ENCODE results near the gene EIF2B4. TPM values are rescaled to one million over a fixed set of nuclear protein-coding genes. Genes with fewer than 3 reads are reported as not detected.
"Not testable (repeated sequence)": the region's sequence is repeated elsewhere in the genome, so short reads cannot be mapped to it uniquely, and the experiment has no call there.

EIF2B4 gene
- total RNA-seq, 2 donors from 2014 or later: 27.1 to 36.3 TPM

DNA sequence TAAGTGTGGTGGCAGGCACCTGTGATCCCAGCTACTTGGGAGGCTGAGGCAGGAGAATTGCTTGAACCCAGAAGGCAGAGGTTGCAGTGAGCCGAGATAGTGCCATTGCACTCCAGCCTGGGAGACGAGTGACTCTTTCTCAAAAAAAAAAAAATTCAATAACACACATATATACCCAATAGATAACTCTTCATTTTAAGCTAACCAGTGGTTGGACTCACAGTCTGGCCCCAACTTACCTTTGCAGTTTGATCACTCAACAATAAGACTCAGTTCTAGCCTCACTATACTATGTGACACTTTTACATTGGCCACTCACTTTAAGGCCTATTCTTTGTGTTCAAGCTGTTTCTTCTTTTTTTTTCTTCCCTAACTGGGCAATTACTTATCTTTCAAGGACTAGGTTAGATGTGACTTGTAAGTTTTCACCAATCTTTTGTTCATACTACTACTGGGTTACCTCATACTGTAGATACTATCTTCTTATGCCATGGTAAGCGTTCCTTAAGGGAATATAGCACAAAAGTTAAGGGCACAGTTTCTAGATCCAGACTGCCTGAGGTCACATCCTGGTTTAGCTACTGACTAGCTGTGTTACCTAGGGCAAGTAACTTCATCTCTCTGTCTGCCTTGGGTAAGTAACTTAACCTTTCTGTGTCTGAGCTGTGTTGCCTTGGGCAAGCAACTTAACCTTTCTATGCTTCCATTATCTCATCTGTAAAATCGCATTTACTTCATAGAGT lies 7.3 kb downstream of the EIF2B4 start:
- H3K36me3 ChIP-seq: peaks cover 45% of the 10 kb centered on the region
- peaks cover 0 to 6% of the 10 kb centered on the region in 2 donors for H3K4me1 ChIP-seq
- H3K27ac ChIP-seq: no peak overlapping the region
- H3K27me3 ChIP-seq: no peaks in the 10 kb centered on the region
- DNase-seq (ENCODE audit: low spot score): no peak
- no peak overlapping the region for H3K4me3 ChIP-seq
- no peaks in the 10 kb centered on the region for H3K9me3 ChIP-seq
- TF ChIP-seq CTCF (IDR thresholded peaks at IDR 0.05): no peak

GRCh38 chr2:27356382-27357181 lies 13.6 kb downstream of the EIF2B4 start, which contains the start of gene GTF3C2:
GTF3C2 (minus strand) TSS chr2:27356764; CDS start chr2:27343554, 13,210 bp downstream.
- H3K27me3 ChIP-seq: no peaks in the 10 kb centered on the region
- H3K27ac ChIP-seq: peak within 1 kb of the TSS; percentile 84 to 85
- H3K36me3 ChIP-seq: no peaks in the 10 kb centered on the region
- H3K4me3 ChIP-seq: peak within 1 kb of the TSS; percentile 69 to 93
- peaks cover 0 to 34% of the 10 kb centered on the region in 2 donors for H3K4me1 ChIP-seq
- peak in 1 of 2 donors; percentile 28 for TF ChIP-seq CTCF (IDR thresholded peaks at IDR 0.05)
- peak; percentile 96 for DNase-seq (ENCODE audit: low spot score)
- no peaks in the 10 kb centered on the region for H3K9me3 ChIP-seq

- Histone ChIP-seq H3K27me3 (no peaks in the 10 kb centered on the region), H3K27ac (peak overlapping the region; percentile 84 to 85), H3K36me3 (no peaks in the 10 kb centered on the region), H3K9me3 (no peaks in the 10 kb centered on the region), H3K4me1 (peaks cover 0 to 34% of the 10 kb centered on the region in 2 donors), H3K4me3 (peak overlapping the region; percentile 69 to 93)
- DNase-seq (ENCODE audit: low spot score): peak; percentile 64
- no peak for TF ChIP-seq CTCF (IDR thresholded peaks at IDR 0.05)
These were observed 14.1 kb downstream of the EIF2B4 start for GRCh38 chr2:27356056-27356381.

GRCh38 chr2:27354597-27354927 lies 15.6 kb downstream of the EIF2B4 start:
- no peak overlapping the region for H3K4me3 ChIP-seq
- no peak for DNase-seq (ENCODE audit: low spot score)
- H3K27me3 ChIP-seq: no peaks in the 10 kb centered on the region
- H3K9me3 ChIP-seq: no peaks in the 10 kb centered on the region
- peaks cover 0 to 34% of the 10 kb centered on the region in 2 donors for H3K4me1 ChIP-seq
- TF ChIP-seq CTCF (IDR thresholded peaks at IDR 0.05): no peak
- H3K36me3 ChIP-seq: no peaks in the 10 kb centered on the region
- no peak overlapping the region for H3K27ac ChIP-seq

DNA sequence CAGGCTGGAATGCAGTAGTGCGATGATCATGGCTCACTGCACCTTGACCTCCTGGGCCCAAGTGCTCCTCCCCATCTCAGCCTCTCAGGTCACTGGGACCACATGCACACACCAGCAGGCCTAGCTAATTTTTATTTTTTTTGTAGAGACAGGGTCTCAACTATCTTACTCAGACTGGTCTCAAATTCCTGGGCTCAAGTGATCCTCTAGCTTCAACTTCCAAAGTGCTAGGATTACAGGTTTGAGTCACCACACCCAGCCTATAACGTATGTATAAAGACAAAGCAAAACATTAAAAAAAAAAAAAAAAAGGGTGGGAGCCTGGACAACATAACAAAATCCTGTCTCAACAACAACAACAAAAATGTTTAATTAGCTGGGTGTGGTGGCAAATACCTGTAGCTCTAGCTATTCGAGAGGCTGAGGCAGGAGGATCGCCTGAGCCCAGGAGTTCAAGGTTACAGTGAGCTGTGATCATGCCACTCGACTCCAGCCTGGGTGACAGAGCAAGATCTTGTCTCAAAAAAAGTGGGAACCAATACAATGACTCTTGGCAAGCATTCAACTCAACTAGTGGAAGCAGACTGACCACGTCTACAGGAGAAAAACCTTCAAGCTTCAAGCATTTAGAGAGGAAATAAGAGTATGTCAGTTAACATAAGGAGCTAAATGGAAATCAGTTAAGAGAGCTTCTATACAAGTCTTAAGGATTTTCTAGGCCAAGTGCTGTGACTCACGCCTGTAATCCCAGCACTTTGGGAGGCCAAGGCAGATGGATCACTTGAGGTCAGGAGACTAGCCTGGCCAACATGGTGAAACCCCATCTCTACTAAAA lies 16.2 kb downstream of the EIF2B4 start:
- no peaks in the 10 kb centered on the region for H3K9me3 ChIP-seq
- H3K36me3 ChIP-seq: no peaks in the 10 kb centered on the region
- TF ChIP-seq CTCF (IDR thresholded peaks at IDR 0.05): no peak
- peaks cover 0 to 34% of the 10 kb centered on the region in 2 donors for H3K4me1 ChIP-seq
- DNase-seq (ENCODE audit: low spot score): no peak
- H3K27ac ChIP-seq: no peak overlapping the region
- no peak overlapping the region for H3K4me3 ChIP-seq
- H3K27me3 ChIP-seq: no peaks in the 10 kb centered on the region

- H3K27me3 ChIP-seq; H3K36me3 ChIP-seq; DNase-seq (ENCODE audit: low spot score); H3K4me3 ChIP-seq; H3K27ac ChIP-seq; H3K9me3 ChIP-seq: not testable (repeated sequence)
- peaks cover 0 to 33% of the 10 kb centered on the region in 2 donors for H3K4me1 ChIP-seq
These were observed 16.8 kb downstream of the EIF2B4 start for GRCh38 chr2:27353386-27353761.
